ENCODE data around the gene ZFPM1.

- TF ChIP-seq, protein P1, sequence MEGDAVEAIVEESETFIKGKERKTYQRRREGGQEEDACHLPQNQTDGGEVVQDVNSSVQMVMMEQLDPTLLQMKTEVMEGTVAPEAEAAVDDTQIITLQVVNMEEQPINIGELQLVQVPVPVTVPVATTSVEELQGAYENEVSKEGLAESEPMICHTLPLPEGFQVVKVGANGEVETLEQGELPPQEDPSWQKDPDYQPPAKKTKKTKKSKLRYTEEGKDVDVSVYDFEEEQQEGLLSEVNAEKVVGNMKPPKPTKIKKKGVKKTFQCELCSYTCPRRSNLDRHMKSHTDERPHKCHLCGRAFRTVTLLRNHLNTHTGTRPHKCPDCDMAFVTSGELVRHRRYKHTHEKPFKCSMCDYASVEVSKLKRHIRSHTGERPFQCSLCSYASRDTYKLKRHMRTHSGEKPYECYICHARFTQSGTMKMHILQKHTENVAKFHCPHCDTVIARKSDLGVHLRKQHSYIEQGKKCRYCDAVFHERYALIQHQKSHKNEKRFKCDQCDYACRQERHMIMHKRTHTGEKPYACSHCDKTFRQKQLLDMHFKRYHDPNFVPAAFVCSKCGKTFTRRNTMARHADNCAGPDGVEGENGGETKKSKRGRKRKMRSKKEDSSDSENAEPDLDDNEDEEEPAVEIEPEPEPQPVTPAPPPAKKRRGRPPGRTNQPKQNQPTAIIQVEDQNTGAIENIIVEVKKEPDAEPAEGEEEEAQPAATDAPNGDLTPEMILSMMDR (IDR thresholded peaks at IDR 0.05; ENCODE audit: control extremely low read depth in 1 of 3, insufficient read depth in 1 of 3, low read depth in 1 of 3, low read length in 3 of 3): no peak
- TF ChIP-seq CEBPB (IDR thresholded peaks at IDR 0.05; ENCODE audit: low read depth, low read length): no peak
- no peak for TF ChIP-seq CBX8 (IDR thresholded peaks at IDR 0.05; ENCODE audit: borderline replicate concordance, low read depth, low read length)
- no peak for TF ChIP-seq POLR2AphosphoS5 (IDR thresholded peaks at IDR 0.05; ENCODE audit: low read depth, low read length)
- no peak for TF ChIP-seq POLR2A (IDR thresholded peaks at IDR 0.05; ENCODE audit: control extremely low read depth in 1 of 2, low read depth in 2 of 2, low read length in 2 of 2)
- TF ChIP-seq SRF (IDR thresholded peaks at IDR 0.05; ENCODE audit: low read depth, low read length): no peak
- no peak for TF ChIP-seq SP1 (IDR thresholded peaks at IDR 0.05; ENCODE audit: low read depth, low read length)
These were observed 130.0 kb downstream of the ZFPM1 start for GRCh38 chr16:88582912-88583575.
